HG03103 (cell line): ENCODE measurements around the gene VIM.
"Not testable (repeated sequence)": the region's sequence is repeated elsewhere in the genome, so short reads cannot be mapped to it uniquely, and the experiment has no call there.

Source experiments
- ATAC-seq: cut with Tn5 transposase; IDR thresholded peaks from one replicate; pipeline ENCODE4 v1.9.1; 2021; ENCODE audit warnings: low read depth; ENCODE audit not compliant: unreplicated experiment

VIM gene

DNA sequence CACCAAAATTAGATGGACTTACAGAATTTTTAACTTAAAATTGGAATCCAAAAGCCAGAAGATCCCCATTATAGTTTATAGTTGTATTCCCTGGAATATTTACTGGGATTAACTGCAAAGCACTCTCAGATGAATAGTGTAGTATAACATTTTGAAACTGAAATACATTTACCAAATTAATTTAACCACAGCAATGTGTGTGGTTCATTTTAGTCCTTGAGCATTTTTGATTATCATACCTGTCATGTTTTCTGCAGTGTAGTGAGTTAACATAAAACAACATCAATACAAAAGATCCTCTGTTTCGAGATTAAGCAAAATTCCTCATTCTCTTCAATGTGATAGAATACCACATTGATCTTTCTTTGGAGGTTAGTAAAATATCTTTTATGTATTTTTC lies 3.7 kb downstream of the VIM start:
- no peak for ATAC-seq

DNA sequence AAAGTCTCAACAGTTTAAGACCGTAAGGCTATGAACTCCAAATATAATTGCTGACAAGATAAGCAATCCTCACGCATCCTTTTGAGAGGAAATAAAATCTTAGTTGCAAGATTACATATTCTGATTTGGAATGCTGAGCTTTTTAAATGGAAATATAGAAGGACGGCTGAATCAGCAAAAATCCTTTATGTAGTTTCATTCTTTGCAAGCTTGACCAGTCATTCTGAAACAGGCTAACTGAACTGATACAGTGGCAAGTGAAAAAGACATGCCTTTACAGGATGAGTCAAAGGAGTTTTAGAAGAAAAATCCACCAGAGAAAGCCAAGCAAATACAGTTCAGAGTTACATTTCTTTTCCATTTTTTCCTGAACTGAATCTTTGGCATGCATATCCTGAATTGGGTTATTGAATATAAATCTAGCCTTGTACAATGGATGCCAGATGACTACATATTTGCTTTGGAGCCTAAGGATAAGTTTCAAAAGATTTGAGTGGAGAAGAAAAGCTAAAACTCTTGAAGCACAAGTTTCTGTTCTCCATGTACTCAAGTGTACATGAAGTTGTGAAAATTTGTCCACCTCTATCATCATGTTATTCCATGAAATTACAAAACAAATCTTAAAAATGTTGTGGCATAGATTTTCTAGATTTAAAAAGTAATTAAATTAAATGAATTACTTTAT lies 4.4 kb downstream of the VIM start:
- ATAC-seq, result no peak

DNA sequence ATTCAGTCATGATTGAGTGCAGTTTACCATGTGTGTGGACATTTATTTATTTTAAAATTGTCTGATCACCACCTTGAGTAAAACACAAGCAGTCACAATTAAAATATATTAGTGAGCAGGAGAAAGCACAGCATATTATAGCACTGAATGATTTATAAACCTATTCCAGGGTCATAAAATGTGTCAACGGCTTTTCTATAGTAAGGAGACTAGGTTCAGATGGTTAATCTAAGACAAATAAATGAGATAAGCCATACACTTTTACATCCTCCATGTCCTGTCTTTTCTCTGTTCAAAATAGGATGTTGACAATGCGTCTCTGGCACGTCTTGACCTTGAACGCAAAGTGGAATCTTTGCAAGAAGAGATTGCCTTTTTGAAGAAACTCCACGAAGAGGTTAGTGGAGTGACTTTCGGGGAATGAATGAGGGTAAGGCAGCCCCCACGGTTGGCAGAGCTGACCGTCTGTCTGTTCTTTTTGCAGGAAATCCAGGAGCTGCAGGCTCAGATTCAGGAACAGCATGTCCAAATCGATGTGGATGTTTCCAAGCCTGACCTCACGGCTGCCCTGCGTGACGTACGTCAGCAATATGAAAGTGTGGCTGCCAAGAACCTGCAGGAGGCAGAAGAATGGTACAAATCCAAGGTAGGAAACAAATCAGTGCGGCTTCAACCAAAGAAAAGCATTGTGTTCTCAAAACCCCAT lies 5.4 kb downstream of the VIM start:
- no peak for ATAC-seq

DNA sequence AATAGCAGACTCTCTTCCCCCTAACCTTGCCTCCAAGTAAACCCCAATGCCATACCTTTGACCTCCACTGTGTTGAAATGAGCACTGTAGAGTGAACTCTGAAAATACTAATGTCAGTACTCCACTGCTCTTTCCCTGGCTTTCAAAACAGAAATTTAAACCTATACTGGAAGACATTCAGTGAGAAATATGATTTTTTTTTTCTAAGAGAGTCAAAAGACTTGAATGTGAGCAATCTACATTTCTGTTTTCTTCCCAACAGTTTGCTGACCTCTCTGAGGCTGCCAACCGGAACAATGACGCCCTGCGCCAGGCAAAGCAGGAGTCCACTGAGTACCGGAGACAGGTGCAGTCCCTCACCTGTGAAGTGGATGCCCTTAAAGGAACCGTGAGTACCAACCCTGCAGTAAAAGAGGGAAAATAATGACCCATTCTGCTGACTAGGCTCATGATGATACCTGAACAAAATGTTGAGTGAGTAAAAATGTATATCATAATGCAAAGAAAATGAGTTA lies 6.4 kb downstream of the VIM start:
- ATAC-seq, result no peak

DNA sequence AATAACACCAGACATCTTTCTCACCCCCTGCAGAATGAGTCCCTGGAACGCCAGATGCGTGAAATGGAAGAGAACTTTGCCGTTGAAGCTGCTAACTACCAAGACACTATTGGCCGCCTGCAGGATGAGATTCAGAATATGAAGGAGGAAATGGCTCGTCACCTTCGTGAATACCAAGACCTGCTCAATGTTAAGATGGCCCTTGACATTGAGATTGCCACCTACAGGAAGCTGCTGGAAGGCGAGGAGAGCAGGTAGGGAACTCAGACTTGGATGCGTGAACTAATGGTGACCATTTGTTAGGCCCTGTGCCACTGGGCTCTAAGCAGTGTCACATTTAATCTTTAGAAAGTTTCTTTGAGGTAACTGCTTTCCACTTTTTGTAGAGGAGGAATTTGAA lies 7.1 kb downstream of the VIM start:
- ATAC-seq, result no peak

DNA sequence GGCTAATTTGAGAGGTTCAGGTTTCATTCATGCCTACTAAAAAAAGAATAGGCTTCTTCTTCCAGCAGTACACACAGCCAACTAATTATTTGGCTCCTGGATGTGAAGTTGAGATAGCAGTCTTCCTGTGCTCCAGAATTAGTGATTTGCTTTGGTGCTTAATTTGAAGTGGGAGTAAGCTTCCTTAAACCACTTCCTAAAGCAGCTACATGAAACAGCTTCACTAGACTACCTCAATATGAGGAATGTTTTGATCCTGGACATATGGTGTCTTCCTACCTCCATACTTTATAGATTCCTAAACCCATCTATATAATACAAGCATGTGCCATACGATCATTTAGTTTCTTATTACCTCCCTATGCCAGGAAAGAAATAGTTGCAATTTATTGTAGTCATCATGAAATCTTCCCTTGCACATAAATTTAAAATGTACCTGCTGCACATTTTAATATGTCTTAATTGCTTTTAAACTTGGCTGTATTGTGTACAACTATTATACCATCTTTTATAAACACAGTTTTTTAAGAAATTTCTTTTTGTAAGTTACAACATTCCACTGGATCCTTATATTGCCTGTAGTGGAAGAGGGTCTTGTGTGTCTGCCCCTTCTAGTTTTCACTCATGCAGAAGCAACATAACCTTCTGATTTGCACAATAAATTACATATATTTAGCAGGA lies 8.6 kb downstream of the VIM start:
- ATAC-seq, result no peak

DNA sequence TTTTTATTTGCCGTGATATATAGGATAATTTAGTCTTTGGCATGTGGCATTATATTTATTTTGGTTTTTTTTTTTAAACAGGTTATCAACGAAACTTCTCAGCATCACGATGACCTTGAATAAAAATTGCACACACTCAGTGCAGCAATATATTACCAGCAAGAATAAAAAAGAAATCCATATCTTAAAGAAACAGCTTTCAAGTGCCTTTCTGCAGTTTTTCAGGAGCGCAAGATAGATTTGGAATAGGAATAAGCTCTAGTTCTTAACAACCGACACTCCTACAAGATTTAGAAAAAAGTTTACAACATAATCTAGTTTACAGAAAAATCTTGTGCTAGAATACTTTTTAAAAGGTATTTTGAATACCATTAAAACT lies 9.1 kb downstream of the VIM start:
- ATAC-seq, result no peak

DNA sequence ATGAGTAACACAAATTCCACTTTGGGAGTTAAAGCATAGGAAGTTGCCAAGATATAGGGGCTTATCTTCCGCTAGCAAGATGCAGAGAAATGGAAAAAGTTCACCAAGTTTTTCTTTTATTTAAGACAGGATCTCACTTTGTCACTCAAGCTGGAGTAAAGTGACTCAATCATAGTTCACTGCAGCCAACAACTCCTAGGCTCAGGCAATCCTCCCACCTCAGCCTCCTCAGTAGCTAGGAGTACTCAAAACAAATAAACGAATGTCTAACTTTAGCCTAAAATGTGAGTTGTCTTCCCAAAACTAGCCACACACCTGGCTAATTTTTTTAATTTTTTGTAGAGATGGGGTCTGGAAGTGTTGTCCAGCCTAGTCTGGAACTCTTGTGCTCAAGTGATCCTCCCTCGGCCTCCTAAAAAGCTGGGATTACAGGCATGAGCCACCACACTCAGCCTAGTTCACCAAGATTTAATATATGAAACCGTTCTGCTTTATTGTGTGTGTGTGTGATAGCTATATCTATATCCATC lies 9.9 kb downstream of the VIM start:
- ATAC-seq, result no peak

DNA sequence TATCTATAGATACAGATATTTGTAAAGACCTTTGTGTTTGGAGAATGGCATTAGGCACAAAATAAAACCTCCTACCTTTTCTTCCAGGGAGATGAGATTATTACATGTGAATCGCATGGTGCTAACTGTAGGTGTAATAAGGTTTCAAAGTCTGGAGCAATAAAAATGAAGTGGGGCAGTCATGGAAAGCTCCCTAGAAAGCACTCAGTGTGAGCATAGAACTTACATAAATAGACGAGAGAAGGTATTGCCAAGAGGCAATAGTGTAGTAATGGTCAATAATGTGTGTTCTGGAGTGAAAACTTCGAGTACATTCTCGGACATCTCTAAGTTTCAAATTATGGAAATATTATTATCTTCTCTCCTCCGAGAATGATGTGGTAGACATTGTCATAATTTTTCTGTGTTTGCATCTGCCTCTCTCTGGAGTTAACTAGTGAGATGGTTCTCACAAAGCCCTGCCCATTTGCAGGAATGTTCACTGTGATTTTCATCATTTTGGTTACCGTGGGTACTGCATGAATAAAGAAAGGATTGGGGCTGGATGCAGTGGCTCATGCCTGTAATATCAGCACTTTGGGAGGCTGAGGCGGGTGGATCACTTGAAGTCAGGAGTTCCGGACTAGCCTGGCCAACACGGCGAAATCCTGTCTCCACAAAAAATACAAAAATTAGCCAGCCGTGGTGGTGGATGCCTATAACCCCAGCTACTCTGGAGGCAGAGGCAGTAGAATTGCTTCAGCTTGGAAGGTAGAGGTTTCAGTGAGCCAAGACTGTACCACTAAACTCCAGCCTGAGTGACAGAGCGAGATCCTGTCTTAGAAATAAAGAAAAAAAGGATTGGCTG lies 10.6 kb downstream of the VIM start:
- ATAC-seq, result no peak

DNA sequence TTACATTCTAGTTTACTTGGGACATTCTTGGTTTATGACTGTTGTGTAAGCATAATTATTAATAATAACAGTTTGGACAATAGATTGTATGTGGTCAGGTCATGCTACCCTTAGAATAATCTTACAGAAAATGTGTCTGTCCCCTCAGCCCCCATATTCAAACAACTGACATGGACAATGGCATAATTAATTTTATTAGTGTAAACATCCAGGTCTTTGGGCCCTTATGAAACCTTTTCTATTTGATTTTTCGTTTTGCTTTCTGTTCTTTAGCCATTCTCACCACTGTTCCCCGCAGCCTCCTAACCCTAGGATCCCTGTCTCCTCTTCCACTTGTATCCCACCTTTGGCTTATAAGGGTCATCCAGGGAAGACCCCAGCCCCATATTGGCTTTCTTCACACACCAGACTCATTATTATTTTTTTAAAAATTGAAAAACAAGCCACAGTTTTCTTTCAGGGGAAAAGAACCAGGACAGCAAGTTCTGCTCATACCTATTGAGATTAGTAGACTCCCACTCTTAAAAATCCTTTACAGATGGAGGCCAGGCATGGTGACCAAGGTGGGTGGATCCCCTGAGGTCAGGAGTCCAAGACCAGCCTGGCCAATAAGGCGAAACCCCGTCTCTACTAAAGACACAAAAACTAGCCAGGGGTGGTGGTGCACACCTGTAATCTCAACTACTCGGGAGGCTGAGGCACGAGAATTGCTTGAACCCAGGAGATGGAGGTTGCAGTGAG lies 11.5 kb downstream of the VIM start:
- no peak for ATAC-seq

DNA sequence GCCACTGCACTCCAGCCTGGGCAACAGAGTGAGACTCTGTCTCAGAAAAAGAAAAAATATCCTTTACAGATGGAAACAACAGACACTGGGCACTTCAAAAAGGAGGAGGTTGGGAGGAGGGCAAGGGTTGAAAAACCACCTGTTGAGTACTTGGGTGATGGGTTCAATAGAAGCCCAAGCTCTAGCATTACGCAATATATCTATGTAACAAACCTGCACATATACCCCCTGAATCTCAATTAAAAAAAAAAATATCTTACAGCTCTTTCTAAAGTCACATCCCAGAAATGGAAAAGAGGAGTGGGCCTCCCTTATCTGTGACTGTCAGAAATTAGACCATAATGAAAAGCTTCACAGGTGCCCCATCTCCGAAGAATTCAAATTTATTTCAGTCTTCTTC lies 12.1 kb downstream of the VIM start:
- ATAC-seq, result no peak

DNA sequence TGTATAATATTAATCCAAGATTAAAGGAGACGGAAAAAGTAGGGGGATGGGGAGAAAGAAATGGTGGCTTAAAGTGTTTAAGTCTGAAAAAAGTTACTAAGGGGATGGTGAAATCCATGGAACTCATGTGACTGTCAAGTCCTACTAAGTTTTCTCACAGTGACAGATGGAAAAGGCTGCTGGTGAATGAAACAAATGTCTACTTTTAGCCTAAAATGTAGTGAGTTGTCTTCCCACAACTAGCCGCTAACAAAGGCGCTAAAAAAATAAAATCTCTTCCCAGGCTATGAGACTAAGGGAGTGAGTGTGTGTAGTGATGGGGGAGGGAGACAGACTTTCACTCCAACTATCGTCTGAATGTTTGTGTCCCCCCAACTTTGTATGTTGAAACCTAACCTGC lies 12.6 kb downstream of the VIM start:
- no peak for ATAC-seq

DNA sequence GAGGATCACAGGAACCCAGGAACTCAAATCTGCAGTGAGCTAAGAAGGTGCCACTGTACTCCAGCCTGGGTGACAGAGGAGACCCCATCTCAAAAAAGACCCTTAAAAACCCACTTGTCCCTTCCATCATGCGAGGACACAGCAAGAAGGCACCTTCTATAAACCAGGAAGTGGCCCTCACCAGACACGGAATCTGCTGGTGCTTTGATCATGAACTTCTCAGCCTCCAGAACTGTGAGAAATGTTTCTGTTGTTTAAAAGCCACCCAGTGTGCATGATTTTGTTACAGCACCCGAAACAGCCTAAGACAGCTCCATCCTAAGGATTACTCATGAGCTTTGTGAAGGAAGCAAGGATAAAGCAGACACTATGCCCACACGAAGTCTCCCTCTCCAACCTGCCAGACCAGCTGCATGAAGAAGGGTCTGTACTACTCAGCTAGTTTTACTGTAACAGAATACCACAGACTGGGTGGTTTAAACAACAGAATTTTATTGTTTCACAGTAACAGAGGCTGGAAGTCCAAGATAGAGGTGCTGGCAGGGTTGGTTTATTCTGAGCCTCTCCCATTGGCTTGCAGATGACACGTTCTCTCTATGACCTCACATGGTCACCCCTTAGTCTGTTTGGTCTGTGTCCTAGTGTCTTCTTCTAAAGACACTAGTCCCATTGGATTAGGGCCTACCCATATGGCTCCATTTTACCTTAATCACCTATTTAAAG lies 13.7 kb downstream of the VIM start:
- ATAC-seq, result no peak

DNA sequence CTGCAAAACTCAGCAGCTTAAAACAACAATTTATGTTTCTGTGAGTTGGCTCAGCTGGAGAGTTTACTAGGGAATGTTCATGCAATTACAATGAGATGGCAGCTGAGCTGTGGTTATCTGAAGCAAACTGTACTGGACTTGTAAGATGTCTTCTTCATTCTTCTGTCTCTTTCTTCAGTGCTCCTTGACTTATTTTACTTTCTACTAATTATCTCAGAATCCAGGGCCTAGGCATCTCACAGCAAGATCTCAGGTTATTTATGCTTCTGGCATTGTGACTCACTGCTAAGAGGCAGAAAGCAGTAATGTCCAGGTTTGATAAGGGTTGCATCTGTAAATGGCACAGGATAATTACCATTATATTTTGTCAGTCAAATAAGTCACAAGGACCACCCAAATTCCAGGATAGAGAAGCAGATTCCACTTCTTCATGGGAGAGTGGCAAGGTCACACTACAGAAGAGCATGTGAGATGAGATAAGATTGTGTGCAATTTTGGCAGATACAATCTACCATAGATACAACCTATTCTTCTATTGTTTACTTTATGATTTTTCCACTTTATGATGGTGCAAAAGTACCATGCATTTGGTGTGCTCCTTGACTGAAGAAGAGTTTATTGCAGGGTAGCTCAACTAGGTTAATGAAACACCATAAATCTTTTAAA lies 16.8 kb downstream of the VIM start:
- ATAC-seq, result no peak

DNA sequence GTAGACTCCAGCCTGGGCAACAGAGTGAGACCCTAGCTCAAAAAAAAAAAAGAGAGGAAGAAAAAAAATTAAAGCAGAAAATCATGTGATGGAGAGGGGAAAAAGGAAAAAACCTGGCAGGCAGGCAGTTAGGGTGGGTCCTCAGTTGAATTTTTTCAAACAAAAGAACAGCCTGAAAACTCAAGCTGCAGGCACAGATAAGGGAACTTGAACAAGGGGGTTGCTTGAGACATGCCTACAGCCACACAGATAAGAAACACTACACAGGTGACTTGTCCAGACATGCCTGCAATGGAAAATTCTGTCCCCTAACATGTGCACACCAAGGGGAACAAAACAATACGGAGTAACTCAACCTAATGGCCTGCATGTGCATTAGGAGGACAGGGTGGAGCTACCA lies 19.2 kb downstream of the VIM start:
- no peak for ATAC-seq

DNA sequence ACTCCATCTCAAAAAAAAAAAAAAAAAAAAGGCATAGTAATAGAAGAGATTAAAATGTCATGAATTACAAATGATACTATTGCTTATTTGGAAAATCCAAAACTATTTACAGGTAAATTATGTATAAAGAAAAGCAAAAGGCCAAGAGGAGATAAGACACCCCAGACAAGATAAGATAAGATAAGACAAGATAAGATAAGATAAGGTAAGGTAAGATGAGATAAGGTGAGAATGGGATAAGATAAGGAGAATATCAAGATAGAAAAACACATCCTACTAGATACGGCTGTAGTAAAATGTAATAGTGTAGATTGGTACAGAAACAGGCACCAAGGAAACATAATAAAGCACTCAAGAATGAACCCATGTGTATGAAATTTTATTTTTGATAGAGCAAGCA lies 20.9 kb downstream of the VIM start:
- no peak for ATAC-seq

DNA sequence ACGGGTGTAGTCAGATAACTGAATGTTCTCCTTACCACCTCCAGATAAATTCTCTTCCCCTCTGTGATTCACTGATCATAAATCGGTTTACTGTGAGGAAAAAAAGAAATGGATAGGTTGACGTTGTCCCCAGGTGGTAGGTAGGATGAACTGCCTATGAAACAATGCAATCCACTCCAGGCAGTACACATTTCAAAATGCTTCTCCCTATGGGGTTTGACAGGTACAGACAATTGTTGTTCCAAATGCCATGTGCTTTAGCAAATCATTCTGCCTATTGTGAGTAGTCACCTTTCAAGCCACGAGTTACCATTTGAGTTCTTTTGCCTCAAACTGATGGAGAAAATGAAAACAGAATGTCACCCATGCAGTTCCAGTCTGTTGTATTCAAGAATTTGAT lies 21.8 kb downstream of the VIM start:
- no peak for ATAC-seq

DNA sequence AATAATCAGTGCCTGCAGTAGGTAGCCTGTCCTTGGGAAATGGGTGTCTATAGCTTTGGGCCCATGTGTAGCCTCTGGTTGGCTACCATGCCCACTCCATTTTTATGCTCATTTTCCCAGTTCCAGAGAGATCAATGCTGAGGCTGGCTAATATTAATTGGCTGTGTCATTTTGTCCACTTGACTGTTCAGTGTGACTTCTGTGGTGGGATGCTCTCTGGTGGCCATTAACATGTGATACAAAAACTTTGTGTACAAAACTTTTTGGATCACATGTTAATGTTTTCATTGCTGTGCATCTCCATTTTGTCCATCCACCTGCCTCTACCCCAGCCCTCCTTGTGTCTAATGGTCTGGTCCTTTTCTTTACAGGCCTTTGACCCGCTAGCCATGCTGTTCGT lies 22.7 kb downstream of the VIM start:
- no peak for ATAC-seq

DNA sequence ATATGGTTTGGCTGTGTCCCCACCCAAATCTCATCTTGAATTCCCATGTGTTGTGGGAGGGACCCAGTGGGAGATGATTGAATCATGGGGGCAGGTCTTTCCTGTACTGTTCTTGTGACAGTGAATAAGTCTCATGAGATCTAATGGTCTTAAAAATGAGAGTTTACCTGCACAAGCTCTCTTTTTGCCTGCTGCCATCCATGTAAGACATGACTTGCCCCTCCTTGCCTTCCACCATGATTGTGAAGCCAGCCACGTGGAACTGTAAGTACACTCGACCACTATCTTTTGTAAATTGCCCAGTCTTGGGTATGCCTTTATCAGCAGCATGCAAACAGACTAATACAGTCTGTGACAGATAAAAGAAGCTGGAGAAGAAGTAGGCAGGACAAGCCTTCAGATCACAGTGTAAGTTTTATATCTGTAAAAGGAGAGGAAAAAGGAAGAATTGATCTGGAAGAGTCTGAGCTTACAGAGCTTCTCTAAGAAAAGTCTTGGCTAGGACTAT lies 26.6 kb downstream of the VIM start:
- not testable (repeated sequence) for ATAC-seq
